Vagina (tissue), 2 donors: ENCODE measurements around the gene NLRX1. TPM values are rescaled to one million over a fixed set of nuclear protein-coding genes. Genes with fewer than 3 reads are reported as not detected.
A peak's percentile ranks its signal among the peaks of the same experiment; 100 is the strongest.

Experiments
- DNase-seq, 2 donors: peaks; one replicate each; pipeline ENCODE4 v3.0.0-alpha.2; 2017; ENCODE audit errors: extremely low spot score in 2 of 2
- H3K27ac ChIP-seq: fragments of 200-600 bp; sonication (generic); one replicate; pipeline ENCODE4 v1.5.1; 2019
- H3K27me3 ChIP-seq: fragments of 200-600 bp; sonication (generic); one replicate; pipeline ENCODE4 v1.5.1; 2019
- H3K36me3 ChIP-seq, 2 donors: fragments of 200-600 bp; sonication (generic); one replicate each; pipeline ENCODE4 v1.5.1; 2017 to 2019
- H3K4me1 ChIP-seq: fragments of 200-600 bp; sonication (generic); one replicate; pipeline ENCODE4 v1.5.1; 2019
- H3K4me3 ChIP-seq, 2 donors: fragments of 200-600 bp; sonication (generic); 1 replicate in 1 of 2; 2 replicates in 1 of 2; pipeline ENCODE4 v1.5.1; 2016 to 2019
- H3K9me3 ChIP-seq: fragments of 200-600 bp; sonication (generic); one replicate; pipeline ENCODE4 v1.5.1; 2019
- POLR2A ChIP-seq, 2 donors: fragments of 450-650 bp; IDR thresholded peaks; one replicate each; pipeline ENCODE4 v1.6.1; 2017; ENCODE audit warnings: antibody characterized with exemption in 2 of 2, mild to moderate bottlenecking in 2 of 2, moderate library complexity in 2 of 2
- POLR2AphosphoS5 ChIP-seq, 2 donors: sonication (generic); formaldehyde crosslinking; IDR thresholded peaks; one replicate each; pipeline ENCODE4 v1.9.0; 2017; ENCODE audit warnings: antibody characterized with exemption in 2 of 2, mild to moderate bottlenecking in 2 of 2, low read depth in 1 of 2; ENCODE audit not compliant: insufficient read depth in 1 of 2
- intact Hi-C: fragments of 100-400 bp; cut with DNase I; formaldehyde crosslinking; loops from one replicate; pipeline ENCODE4 v1.15.1; 2023
- total RNA-seq: library from RNA; depleted of rRNA; stranded (reverse); fragments of >200 nt; gene quantifications from one replicate; pipeline ENCODE4 v1.2.3, GENCODE V29; 2016
- TF ChIP-seq, protein P1 (sequence below), 3 experiments: fragments of 450-650 bp in 2 of 3; fragments of 200-600 bp in 1 of 3; sonication (generic) in 1 of 3; IDR thresholded peaks; one replicate each; pipeline ENCODE4 v1.5.1; 2017 to 2019; ENCODE audit warnings: antibody characterized with exemption in 3 of 3, mild to moderate bottlenecking in 2 of 3, moderate library complexity in 2 of 3

Gene NLRX1
- total RNA-seq, 1 donor from 2014 or later = 15.5 TPM

DNA sequence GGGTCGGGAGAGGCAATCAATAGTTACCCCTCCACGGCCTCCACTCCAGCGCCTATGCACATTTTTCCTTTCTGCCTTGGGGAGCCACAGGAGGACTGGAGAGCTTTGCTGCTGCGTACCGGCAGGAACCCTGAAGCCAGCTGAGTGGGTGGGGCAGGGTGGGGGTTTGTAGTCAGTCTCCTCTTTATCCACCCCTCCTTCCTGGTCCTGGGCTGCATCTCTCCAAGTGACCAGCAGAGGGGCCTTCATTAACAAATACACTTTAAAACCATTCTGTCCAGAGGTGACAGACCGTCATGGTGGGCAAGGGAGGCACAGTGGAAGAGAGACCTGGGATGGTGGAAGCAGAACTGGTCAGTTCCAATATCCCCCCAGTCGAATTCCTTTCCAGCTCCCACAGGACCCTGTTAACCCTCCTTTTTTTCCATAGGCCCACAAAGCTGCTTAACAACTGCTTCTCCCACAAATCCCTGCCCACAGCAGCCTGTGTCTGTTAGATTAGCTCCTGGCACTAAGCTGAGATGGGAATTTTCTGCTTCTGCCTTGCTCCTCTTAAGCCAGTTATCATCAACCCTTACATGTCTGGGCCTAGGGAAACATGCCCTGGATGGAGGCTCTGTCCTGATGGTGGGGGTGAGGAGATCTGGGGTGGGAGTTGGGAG lies 23.6 kb upstream of the NLRX1 start:
- no peaks in the 10 kb centered on the region for H3K27me3 ChIP-seq
- DNase-seq = no peak
- H3K9me3 ChIP-seq = no peaks in the 10 kb centered on the region
- H3K4me1 ChIP-seq = peaks cover 18% of the 10 kb centered on the region
- H3K4me3 ChIP-seq = no peak overlapping the region
- H3K36me3 ChIP-seq = no peaks in the 10 kb centered on the region
- no peak overlapping the region for H3K27ac ChIP-seq
- no peak for TF ChIP-seq POLR2A (IDR thresholded peaks at IDR 0.05)
- TF ChIP-seq, protein P1, sequence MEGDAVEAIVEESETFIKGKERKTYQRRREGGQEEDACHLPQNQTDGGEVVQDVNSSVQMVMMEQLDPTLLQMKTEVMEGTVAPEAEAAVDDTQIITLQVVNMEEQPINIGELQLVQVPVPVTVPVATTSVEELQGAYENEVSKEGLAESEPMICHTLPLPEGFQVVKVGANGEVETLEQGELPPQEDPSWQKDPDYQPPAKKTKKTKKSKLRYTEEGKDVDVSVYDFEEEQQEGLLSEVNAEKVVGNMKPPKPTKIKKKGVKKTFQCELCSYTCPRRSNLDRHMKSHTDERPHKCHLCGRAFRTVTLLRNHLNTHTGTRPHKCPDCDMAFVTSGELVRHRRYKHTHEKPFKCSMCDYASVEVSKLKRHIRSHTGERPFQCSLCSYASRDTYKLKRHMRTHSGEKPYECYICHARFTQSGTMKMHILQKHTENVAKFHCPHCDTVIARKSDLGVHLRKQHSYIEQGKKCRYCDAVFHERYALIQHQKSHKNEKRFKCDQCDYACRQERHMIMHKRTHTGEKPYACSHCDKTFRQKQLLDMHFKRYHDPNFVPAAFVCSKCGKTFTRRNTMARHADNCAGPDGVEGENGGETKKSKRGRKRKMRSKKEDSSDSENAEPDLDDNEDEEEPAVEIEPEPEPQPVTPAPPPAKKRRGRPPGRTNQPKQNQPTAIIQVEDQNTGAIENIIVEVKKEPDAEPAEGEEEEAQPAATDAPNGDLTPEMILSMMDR (IDR thresholded peaks at IDR 0.05) = peak; percentile 13 to 36 (median 19)
- TF ChIP-seq POLR2AphosphoS5 (IDR thresholded peaks at IDR 0.05; ENCODE audit: insufficient read depth in 1 of 2, low read depth in 1 of 2) = no peak
- intact Hi-C loops = no loop called here

DNA sequence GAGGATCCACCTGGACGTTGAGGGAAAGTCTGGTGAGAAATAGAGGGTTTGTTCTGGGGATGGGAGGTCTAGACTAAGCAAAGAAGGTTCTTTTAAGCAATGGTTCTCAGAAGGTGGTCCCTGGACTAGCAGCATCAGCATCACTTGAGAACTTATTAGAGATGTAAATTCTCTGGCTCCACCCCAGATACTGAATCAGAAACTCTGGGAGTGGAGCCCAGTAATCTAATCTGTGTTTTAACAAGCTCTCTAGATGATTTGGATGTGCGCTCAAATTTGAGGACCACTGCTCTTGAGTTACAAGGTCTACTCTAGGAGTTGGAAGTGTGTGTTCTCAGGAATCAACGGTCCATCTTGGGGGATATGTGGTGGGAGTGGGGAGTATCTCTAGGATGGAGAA lies 23.0 kb upstream of the NLRX1 start:
- intact Hi-C loops = no loop called here
- TF ChIP-seq, protein P1 (IDR thresholded peaks at IDR 0.05) = no peak
- TF ChIP-seq POLR2AphosphoS5 (IDR thresholded peaks at IDR 0.05; ENCODE audit: insufficient read depth in 1 of 2, low read depth in 1 of 2) (no peak), POLR2A (IDR thresholded peaks at IDR 0.05) (no peak)
- H3K27me3 ChIP-seq = no peaks in the 10 kb centered on the region

DNA sequence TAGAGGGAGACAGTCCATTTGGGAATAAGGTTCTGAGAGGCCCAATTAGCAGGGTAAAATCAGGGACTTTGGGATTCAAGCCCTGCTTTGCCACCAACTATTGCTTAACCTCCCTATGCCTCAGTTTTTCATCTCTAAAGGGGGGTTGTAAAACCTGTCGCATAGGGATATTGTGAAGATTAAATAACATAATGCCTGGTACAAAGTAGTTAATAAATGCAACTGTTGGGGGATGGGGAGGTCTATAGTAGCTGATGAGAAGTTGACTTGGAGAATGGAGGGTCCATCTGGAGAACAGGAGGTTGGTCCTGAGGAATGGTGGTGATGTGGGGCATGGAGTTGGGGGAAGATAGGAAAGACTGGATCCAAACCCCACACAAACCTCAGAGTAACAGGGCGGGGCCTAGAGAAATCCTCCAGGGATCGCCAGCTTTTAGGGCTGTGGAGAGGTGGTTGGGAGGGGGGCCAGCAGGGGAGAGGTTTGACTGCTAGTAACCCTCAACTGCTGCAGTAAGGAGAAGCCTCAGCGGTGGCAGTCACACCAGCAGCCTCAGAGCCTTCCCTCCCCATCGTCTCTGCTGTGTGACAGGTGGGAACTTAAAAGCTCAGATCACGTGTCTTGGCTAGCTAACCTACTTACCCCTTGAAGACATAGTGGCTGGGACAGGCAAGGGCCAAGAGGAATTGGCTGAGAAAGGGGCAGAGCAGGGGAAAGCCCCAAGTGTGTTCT lies 20.8 kb upstream of the NLRX1 start:
- DNase-seq = no peak
- Histone ChIP-seq H3K36me3 (no peaks in the 10 kb centered on the region), H3K9me3 (no peaks in the 10 kb centered on the region), H3K4me1 (peaks cover 24% of the 10 kb centered on the region), H3K4me3 (no peak overlapping the region), H3K27ac (no peak overlapping the region), H3K27me3 (no peaks in the 10 kb centered on the region)
- intact Hi-C loops = no loop called here
- TF ChIP-seq POLR2A (IDR thresholded peaks at IDR 0.05) (no peak), POLR2AphosphoS5 (IDR thresholded peaks at IDR 0.05; ENCODE audit: insufficient read depth in 1 of 2, low read depth in 1 of 2) (no peak)
- TF ChIP-seq, protein P1 (IDR thresholded peaks at IDR 0.05) = no peak

More for the DNA sequence above, 23.0 kb upstream of the NLRX1 start:
- no peak overlapping the region for H3K4me3 ChIP-seq
- no peaks in the 10 kb centered on the region for H3K9me3 ChIP-seq
- H3K4me1 ChIP-seq = peaks cover 24% of the 10 kb centered on the region
- no peaks in the 10 kb centered on the region for H3K36me3 ChIP-seq
- no peak for DNase-seq
- no peak overlapping the region for H3K27ac ChIP-seq

DNA sequence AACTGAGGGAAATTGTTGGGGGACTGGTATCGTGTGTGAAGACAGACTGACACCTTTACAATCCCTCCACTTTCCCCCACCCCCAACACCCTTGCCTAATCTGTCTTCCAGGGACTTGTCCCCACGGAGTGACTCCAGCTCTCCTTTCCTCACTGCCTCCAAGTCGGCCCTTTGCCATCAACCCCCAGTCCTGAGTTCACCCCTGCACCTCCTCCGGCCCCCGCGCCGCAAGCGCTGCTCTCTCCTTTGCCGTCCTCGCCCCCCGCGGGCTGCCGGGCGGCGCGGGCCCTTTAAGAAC lies 19.9 kb upstream of the NLRX1 start:
- TF ChIP-seq POLR2AphosphoS5 (IDR thresholded peaks at IDR 0.05; ENCODE audit: insufficient read depth in 1 of 2, low read depth in 1 of 2) (no peak), POLR2A (IDR thresholded peaks at IDR 0.05) (no peak)
- TF ChIP-seq, protein P1 (IDR thresholded peaks at IDR 0.05) = no peak
- Histone ChIP-seq H3K4me3 (peak overlapping the region; percentile 43 to 48), H3K4me1 (peaks cover 24% of the 10 kb centered on the region), H3K9me3 (no peaks in the 10 kb centered on the region), H3K27me3 (no peaks in the 10 kb centered on the region), H3K36me3 (no peaks in the 10 kb centered on the region), H3K27ac (no peak overlapping the region)
- no peak for DNase-seq
- intact Hi-C loops = no loop called here
